Muscle layer of duodenum (tissue), 2 donors: Measurements from ENCODE around the gene KCNQ2.

Experiments
- H3K27ac ChIP-seq: one replicate; pipeline ENCODE4 v1.7.0; 2013; ENCODE audit warnings: mild to moderate bottlenecking, low read length
- H3K27me3 ChIP-seq: one replicate; pipeline ENCODE4 v1.7.0; 2013; ENCODE audit warnings: low read depth, mild to moderate bottlenecking, control low read depth, low read length
- H3K36me3 ChIP-seq, 2 donors: one replicate each; pipeline ENCODE4 v1.7.0; 2013; ENCODE audit warnings: low read length in 2 of 2, control low read depth in 1 of 2, mild to moderate bottlenecking in 1 of 2; ENCODE audit not compliant: insufficient read depth in 2 of 2, control insufficient read depth in 1 of 2
- H3K4me1 ChIP-seq, 2 donors: one replicate each; pipeline ENCODE4 v1.7.0; 2013; ENCODE audit warnings: low read length in 2 of 2, mild to moderate bottlenecking in 2 of 2, control low read depth in 1 of 2, moderate library complexity in 1 of 2; ENCODE audit not compliant: insufficient read depth in 2 of 2, control insufficient read depth in 1 of 2
- H3K4me3 ChIP-seq, 2 donors: one replicate each; pipeline ENCODE4 v1.7.0; 2013; ENCODE audit warnings: low read length in 2 of 2, low read depth in 1 of 2, mild to moderate bottlenecking in 1 of 2
- H3K9me3 ChIP-seq, 2 donors: one replicate each; pipeline ENCODE4 v1.7.0; 2013; ENCODE audit warnings: low read length in 2 of 2, control low read depth in 1 of 2, mild to moderate bottlenecking in 1 of 2; ENCODE audit not compliant: control insufficient read depth in 1 of 2
- donor health status: healthy.

KCNQ2 gene

GRCh38 chr20:63400486-63401210, 71.8 kb downstream of the KCNQ2 start:
- no peaks in the 10 kb centered on the region for H3K27me3 ChIP-seq
- no peaks in the 10 kb centered on the region for H3K9me3 ChIP-seq
- H3K27ac ChIP-seq, result no peak overlapping the region
- H3K4me3 ChIP-seq, result no peak overlapping the region
- no peaks in the 10 kb centered on the region for H3K36me3 ChIP-seq
- no peaks in the 10 kb centered on the region for H3K4me1 ChIP-seq

GRCh38 chr20:63399596-63400375, 72.7 kb downstream of the KCNQ2 start:
- no peaks in the 10 kb centered on the region for H3K27me3 ChIP-seq
- no peaks in the 10 kb centered on the region for H3K4me1 ChIP-seq
- no peaks in the 10 kb centered on the region for H3K9me3 ChIP-seq
- no peak overlapping the region for H3K27ac ChIP-seq
- no peaks in the 10 kb centered on the region for H3K36me3 ChIP-seq
- H3K4me3 ChIP-seq, result no peak overlapping the region

- Histone ChIP-seq H3K4me3 (no peak overlapping the region), H3K9me3 (no peaks in the 10 kb centered on the region), H3K4me1 (peaks cover 0 to 6% of the 10 kb centered on the region in 2 donors), H3K27me3 (no peaks in the 10 kb centered on the region), H3K36me3 (no peaks in the 10 kb centered on the region), H3K27ac (no peak overlapping the region)
Observed at GRCh38 chr20:63398744-63399514, 73.5 kb downstream of the KCNQ2 start.

- no peaks in the 10 kb centered on the region for H3K36me3 ChIP-seq
- no peak overlapping the region for H3K27ac ChIP-seq
- no peaks in the 10 kb centered on the region for H3K27me3 ChIP-seq
- no peak overlapping the region for H3K4me3 ChIP-seq
- peaks cover 0 to 6% of the 10 kb centered on the region in 2 donors for H3K4me1 ChIP-seq
- H3K9me3 ChIP-seq, result no peaks in the 10 kb centered on the region
Observed at GRCh38 chr20:63397946-63398450, 74.5 kb downstream of the KCNQ2 start.

GRCh38 chr20:63397155-63397843, 75.2 kb downstream of the KCNQ2 start:
- Histone ChIP-seq H3K9me3 (no peaks in the 10 kb centered on the region), H3K27ac (no peak overlapping the region), H3K4me3 (no peak overlapping the region), H3K36me3 (no peaks in the 10 kb centered on the region), H3K27me3 (no peaks in the 10 kb centered on the region), H3K4me1 (peaks cover 0 to 6% of the 10 kb centered on the region in 2 donors)

- Histone ChIP-seq H3K36me3 (peaks cover 0 to 2% of the 10 kb centered on the region in 2 donors), H3K4me1 (peaks cover 0 to 6% of the 10 kb centered on the region in 2 donors), H3K4me3 (no peak overlapping the region), H3K27me3 (no peaks in the 10 kb centered on the region), H3K27ac (no peak overlapping the region), H3K9me3 (peaks cover 0 to 3% of the 10 kb centered on the region in 2 donors)
Observed at GRCh38 chr20:63396300-63396699, 76.2 kb downstream of the KCNQ2 start.

GRCh38 chr20:63395723-63396122, 76.7 kb downstream of the KCNQ2 start:
- Histone ChIP-seq H3K4me3 (no peak overlapping the region), H3K27ac (no peak overlapping the region), H3K9me3 (peaks cover 0 to 9% of the 10 kb centered on the region in 2 donors), H3K36me3 (peaks cover 0 to 3% of the 10 kb centered on the region in 2 donors), H3K4me1 (peaks cover 0 to 6% of the 10 kb centered on the region in 2 donors), H3K27me3 (no peaks in the 10 kb centered on the region)

- H3K4me1 ChIP-seq, result peaks cover 0 to 6% of the 10 kb centered on the region in 2 donors
- H3K36me3 ChIP-seq, result peaks cover 0 to 3% of the 10 kb centered on the region in 2 donors
- peaks cover 0 to 12% of the 10 kb centered on the region in 2 donors for H3K9me3 ChIP-seq
- H3K27me3 ChIP-seq, result no peaks in the 10 kb centered on the region
- no peak overlapping the region for H3K4me3 ChIP-seq
- H3K27ac ChIP-seq, result no peak overlapping the region
Observed at GRCh38 chr20:63394920-63395455, 77.5 kb downstream of the KCNQ2 start.

- H3K4me1 ChIP-seq, result peaks cover 0 to 6% of the 10 kb centered on the region in 2 donors
- H3K27ac ChIP-seq, result no peak overlapping the region
- peaks cover 0 to 3% of the 10 kb centered on the region in 2 donors for H3K36me3 ChIP-seq
- H3K4me3 ChIP-seq, result no peak overlapping the region
- peaks cover 0 to 15% of the 10 kb centered on the region in 2 donors for H3K9me3 ChIP-seq
- no peaks in the 10 kb centered on the region for H3K27me3 ChIP-seq
Observed at GRCh38 chr20:63394069-63394919, 78.2 kb downstream of the KCNQ2 start.

- Histone ChIP-seq H3K27ac (no peak overlapping the region), H3K4me1 (peaks cover 0 to 6% of the 10 kb centered on the region in 2 donors), H3K27me3 (no peaks in the 10 kb centered on the region), H3K4me3 (no peak overlapping the region), H3K36me3 (peaks cover 0 to 3% of the 10 kb centered on the region in 2 donors), H3K9me3 (peaks cover 0 to 15% of the 10 kb centered on the region in 2 donors)
Observed at GRCh38 chr20:63393566-63393965, 78.9 kb downstream of the KCNQ2 start.
